HG03439 (cell line): ENCODE results near the gene CCAR1.
"Not testable (repeated sequence)": the region's sequence is repeated elsewhere in the genome, so short reads cannot be mapped to it uniquely, and the experiment has no call there.

Experiments
- ATAC-seq: cut with Tn5 transposase; IDR thresholded peaks from one replicate; pipeline ENCODE4 v1.9.1; 2021; ENCODE audit warnings: mild to moderate bottlenecking, moderate library complexity; ENCODE audit not compliant: unreplicated experiment

CCAR1 gene

GRCh38 chr10:68826764-68827591, 105.9 kb downstream of the CCAR1 start, which contains the start of gene STOX1:
Gene STOX1 (plus strand): TSS chr10:68827531. CDS start chr10:68827624, 93 bp downstream.
- peak; percentile 69 for ATAC-seq

DNA sequence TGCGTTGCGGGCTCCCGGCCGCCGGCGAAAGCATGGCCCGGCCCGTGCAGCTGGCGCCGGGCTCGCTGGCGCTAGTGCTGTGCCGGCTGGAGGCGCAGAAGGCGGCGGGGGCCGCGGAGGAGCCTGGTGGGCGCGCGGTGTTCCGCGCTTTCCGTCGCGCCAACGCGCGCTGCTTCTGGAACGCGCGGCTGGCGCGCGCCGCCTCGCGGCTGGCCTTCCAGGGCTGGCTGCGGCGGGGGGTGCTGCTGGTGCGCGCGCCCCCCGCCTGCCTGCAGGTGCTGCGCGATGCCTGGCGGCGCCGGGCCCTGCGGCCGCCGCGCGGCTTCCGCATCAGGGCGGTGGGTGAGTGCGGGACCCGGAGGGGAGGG, 106.5 kb downstream of the CCAR1 start:
- not testable (repeated sequence) for ATAC-seq

- ATAC-seq = not testable (repeated sequence)
Observed at GRCh38 chr10:68828083-68828601, 107.1 kb downstream of the CCAR1 start.

GRCh38 chr10:68828833-68829232, 107.8 kb downstream of the CCAR1 start:
- no peak for ATAC-seq

DNA sequence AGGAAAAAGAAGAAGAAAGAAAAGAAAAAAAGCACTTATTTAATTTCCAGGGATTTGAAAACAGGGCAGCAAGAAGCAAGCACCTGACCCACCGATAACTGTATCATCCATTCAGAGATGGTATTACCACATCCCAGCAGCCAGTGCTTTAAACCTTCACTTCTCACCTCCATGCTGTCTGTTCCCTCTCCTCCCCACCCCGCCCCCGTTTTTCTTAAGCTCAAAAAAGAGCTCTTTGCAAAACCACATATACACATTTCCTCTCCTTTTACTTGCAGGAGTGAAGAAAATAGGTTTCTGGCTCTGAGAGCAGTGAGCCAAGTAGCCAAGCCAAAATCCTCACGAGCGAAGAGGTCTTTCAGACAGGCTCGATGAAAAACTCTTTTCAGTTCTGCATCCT, 108.5 kb downstream of the CCAR1 start:
- no peak for ATAC-seq

- no peak for ATAC-seq
Observed at GRCh38 chr10:68829952-68830351, 108.9 kb downstream of the CCAR1 start.

DNA sequence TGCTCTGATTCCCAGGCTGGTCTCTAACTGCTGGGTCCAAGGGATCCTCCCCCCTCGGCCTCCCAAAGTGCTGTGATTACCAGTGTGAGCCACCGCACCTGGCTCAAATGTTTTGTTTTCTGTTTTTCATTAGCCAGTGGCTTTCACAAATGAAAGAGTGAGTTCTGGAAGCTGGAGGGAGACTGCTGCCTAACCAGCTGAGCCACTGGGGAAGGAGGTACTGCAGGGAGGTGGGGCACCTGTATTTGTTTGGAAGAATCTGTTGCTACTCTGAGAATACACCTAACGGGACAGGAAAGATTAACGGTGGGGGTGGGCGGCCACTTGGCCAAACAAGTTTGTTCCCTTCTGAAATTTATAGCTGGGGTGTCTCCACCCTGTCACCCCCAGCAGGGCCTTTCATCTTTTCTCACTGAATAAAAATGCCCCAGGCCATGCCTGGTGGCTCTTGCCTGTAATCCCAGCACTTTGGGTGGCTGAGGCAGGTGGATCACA, 111.0 kb downstream of the CCAR1 start:
- ATAC-seq = no peak

DNA sequence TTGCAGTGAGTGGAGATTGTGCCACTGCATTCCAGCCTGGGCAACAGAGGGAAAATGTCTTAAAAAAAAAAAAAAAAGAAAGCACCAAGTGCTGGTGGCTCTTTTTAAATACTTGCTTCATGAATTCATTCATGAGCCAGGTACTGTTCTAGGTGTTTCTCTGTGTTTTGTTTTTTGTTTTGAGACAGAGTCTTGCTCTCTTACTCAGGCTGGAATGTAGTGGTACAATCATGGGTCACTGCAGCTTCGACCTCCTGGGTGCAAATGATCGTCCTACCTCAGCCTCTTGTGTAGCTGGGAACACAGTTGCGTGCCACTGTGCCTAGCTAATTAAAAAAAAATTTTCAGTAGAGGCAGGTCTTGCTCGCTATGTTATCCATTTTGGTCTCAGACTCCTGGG, 111.6 kb downstream of the CCAR1 start:
- no peak for ATAC-seq

- no peak for ATAC-seq
Observed at GRCh38 chr10:68837626-68838322, 116.7 kb downstream of the CCAR1 start.

DNA sequence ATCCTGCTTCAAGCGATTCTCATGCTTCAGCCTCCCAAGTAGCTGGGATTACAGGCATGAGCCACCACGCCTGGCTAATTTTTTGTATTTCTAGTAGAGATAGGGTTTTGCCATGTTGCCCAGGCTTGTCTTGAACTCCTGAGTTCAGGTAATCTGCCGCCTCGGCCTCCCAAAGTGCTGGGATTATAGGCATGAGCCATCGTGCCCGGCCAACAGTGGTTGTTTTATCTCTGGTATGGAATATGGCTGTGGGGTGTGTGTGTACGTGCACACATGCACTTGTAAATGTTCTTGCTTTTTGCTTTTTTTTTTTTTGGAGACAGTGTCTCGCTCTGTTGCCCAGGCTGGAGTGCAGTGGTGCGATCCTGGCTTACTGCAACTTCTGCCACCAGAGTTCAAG, 119.6 kb downstream of the CCAR1 start:
- ATAC-seq = not testable (repeated sequence)
